GM19467 (cell line): ENCODE data around the gene PEX16.
"Not testable (repeated sequence)": the region's sequence is repeated elsewhere in the genome, so short reads cannot be mapped to it uniquely, and the experiment has no call there.

ENCODE experiments used
- ATAC-seq: cut with Tn5 transposase; IDR thresholded peaks from one replicate; pipeline ENCODE4 v1.9.1; 2021; ENCODE audit warnings: mild to moderate bottlenecking, moderate library complexity; ENCODE audit not compliant: unreplicated experiment

Gene PEX16

GRCh38 chr11:45918962-45919675, 1.4 kb upstream of the PEX16 start:
- no peak for ATAC-seq

- ATAC-seq, result peak; percentile 31
Observed at GRCh38 chr11:45918331-45918941, 759 bp upstream of the PEX16 start.

DNA sequence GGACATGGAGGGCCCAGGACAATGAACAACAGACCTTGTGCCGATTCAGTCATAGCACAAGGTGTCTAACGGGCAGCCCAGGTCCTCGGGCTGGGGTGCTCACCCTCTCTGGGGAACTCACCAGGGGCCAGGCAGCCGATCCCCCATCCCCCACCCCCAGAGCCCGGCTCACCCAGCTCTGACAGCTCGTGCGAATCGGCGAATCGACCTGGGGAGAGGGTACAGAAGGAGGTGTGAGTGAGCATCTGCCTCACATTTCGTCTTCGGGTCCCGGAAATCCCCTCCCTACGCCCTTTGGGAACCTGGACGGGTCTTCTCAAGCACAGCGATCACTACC, 423 bp downstream of the PEX16 start:
- ATAC-seq, result no peak

DNA sequence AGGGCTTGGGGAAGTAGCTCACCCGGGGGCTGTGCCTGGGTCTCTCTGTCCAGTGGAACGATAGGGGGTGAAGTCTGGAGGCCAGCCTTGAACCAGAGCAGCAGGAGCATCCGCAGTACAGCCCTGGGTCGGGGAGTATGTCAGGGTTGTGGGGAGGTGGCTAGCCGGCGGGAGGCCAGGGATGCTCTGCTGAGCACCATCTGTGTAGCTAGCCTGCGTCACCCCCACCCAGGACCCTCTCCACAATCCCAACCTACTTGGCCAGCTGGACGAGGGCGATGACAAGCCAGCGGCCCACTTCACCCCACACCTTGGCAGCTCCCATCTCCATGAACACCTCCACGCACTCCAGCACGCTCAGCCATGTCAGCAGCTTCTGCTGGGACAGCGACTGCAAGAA, 2.2 kb downstream of the PEX16 start:
- no peak for ATAC-seq

GRCh38 chr11:45913942-45914635, 3.6 kb downstream of the PEX16 start:
- no peak for ATAC-seq

DNA sequence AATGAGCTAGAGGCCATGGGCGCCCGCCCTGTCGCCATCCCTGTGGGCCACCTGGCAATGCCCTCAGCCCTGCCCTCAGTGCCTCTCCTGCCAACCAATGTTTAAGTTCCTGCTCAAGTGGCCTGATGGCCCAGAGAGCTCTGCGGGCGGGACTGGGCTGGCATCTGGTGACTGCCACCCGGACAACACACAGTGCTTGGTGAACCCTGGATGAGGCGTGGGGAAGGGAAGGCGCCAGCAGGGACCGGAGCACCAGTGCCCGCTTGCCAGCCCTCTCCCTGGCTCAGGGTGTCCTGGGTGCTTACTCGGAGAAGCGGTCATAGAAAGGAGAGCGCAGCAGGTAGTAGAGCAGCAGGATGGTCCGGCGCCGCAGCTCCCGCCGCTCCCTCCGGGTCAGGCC, 4.2 kb downstream of the PEX16 start:
- no peak for ATAC-seq

- no peak for ATAC-seq
Observed at GRCh38 chr11:45910623-45911022, 7.1 kb downstream of the PEX16 start.

- no peak for ATAC-seq
Observed at GRCh38 chr11:45909594-45910475, 7.8 kb downstream of the PEX16 start.

- no peak for ATAC-seq
Observed at GRCh38 chr11:45907911-45908370, 9.7 kb downstream of the PEX16 start.

GRCh38 chr11:45906965-45907611, 10.6 kb downstream of the PEX16 start, which contains the start of gene FREY1:
TSS of gene FREY1 (minus strand) at chr11:45907271. CDS start at chr11:45907245, 26 bp downstream.
- ATAC-seq, result no peak

GRCh38 chr11:45906096-45906682, 11.5 kb downstream of the PEX16 start:
- ATAC-seq, result no peak

- ATAC-seq, result not testable (repeated sequence)
Observed at GRCh38 chr11:45905576-45905975, 12.1 kb downstream of the PEX16 start.

DNA sequence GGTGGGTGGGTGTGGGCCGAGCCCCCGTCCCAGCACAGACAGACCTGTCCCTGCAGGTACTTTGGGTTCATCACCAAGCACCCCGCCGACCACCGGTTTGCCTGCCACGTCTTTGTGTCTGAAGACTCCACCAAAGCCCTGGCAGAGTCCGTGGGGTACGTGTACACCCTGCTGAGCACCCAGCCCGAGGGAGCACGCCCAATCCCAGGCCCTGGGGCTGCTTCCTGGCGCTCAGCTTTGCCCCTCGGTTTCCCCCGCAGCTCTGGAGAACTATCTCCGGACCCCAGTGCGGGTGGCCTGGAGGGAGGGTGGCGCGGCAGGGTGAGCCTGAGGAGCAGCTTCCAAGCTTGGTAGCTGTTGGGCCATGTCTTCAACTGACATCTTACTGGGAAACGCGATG, 12.6 kb downstream of the PEX16 start:
- no peak for ATAC-seq

GRCh38 chr11:45904309-45904915, 13.3 kb downstream of the PEX16 start:
- no peak for ATAC-seq

- ATAC-seq, result no peak
Observed at GRCh38 chr11:45902452-45903380, 15.0 kb downstream of the PEX16 start.

GRCh38 chr11:45901626-45902025, 16.1 kb downstream of the PEX16 start:
- ATAC-seq, result no peak

GRCh38 chr11:45900916-45901617, 16.6 kb downstream of the PEX16 start:
- no peak for ATAC-seq

DNA sequence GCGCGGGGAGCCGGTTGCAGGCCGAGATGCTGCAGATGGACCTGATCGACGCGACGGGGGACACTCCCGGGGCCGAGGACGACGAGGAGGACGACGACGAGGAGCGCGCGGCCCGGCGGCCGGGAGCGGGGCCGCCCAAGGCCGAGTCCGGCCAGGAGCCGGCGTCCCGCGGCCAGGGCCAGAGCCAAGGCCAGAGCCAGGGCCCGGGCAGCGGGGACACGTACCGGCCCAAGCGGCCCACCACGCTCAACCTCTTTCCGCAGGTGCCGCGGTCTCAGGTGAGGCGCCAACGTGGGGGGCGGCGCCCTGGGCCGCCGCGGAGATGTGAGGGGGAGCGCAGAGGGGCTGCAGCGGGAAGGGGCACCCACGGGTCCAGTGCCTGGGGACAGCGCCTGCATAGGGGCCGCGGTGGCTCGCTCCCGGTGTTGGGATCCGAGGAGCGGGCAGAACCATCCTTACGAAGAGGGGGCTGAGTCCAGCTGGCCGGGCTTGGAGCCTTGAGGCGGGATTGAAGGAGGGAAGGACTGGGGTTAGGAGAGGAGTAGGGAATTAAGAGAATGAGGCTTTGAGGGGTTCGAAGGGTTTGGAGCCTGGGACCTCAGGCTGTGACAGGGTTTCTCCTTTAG, 17.4 kb downstream of the PEX16 start:
- ATAC-seq, result not testable (repeated sequence)
